NCI-H774 (cell line): ENCODE results near the gene DNAAF1.
"Not testable (repeated sequence)": the region's sequence is repeated elsewhere in the genome, so short reads cannot be mapped to it uniquely, and the experiment has no call there.

Experiments
- DNase-seq: peaks from one replicate; lab custom pipeline; 2025; lab: John Stamatoyannopoulos, UW

The DNAAF1 gene

DNA sequence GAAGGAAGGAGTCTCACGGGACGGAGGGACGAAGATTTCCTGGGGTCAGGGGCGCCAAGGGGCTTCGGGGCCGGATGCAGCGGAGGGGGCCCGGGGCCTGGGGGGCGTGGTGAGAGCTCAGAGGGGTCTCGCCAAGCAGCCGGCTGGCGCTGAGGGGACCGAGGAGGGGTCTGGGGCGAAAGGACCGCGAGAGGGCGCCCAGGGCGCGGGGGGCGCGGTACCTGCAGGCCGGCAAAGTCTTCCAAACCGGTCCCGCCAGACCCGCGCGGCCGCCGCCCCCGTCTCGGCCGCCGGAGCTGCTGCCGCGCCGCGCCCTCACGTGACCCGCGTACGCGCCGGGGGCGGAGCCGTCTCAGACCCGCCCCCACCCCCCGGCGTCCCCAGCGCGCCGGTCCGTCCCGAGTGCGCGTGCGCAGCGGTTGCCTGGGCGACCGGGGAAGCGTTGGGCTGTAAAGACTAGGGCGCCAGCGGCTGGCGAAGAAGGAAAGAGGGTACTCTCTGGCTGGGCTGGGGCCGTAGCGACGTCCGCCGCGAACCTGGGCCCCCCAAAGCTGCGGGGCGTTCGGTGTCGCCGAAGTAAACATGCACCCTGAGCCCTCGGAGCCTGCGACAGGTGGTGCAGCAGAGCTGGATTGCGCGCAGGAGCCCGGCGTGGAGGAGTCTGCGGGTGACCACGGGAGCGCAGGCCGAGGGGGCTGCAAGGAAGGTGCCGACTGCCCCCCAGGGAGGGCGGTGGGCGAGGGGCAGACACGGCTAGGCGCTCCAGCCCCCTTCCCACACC, at the start of gene DNAAF1, which contains the start of gene HSDL1:
Gene DNAAF1 (plus strand): TSS at position 450 of the 781 bp plus-strand sequence. CDS start 133 bp downstream, at position 583.
Gene HSDL1 (minus strand): TSS at position 319 of the 781 bp plus-strand sequence. CDS start 13,856 bp downstream, outside the sequence.
- peak; percentile 67 for DNase-seq

DNA sequence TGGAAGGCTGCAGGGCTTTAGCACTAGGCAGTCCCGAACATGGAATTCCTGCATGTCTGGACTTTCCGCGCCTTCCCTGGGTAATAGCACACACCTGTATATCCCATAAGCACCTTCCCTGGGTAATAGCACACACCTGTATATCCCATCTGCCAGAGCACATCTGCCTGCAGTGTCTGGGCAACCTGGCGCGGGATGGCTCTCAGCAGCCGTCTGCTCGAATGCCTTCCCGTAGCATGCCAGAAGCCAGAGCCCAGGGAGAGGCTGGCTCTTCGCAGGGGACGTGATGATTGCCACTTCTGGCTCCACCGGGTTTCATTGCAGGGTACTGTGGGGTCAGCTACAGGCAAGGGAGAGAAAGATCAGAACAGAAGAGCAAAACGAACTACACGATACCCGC, 49.6 kb upstream of the DNAAF1 start:
- no peak for DNase-seq

DNA sequence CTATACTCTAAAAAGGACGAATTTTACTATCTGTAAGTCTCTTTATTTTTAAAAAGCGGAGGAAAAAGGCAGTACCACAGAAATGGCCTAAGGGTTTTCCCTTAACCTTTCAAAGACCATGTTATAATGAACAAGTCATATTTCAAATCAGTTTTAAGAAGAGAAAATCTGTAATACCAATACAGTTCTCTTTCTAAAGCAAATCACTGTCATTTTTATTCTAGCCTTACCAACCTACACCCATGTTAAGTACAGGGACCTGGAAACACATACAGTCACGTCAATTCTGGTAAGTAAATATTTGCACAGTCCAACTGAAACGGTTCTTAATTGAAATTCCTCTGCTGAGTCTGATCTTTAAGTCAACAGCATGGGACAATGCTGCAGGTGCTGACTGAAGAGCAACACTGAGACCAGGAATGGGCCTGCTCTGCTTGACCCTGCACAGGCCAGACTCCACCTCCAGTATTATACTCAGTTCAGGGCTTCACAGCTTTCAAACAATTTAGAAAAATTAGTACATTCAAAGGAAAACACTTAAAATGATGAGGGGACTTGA, 48.6 kb upstream of the DNAAF1 start:
- DNase-seq: peak; percentile 69

DNA sequence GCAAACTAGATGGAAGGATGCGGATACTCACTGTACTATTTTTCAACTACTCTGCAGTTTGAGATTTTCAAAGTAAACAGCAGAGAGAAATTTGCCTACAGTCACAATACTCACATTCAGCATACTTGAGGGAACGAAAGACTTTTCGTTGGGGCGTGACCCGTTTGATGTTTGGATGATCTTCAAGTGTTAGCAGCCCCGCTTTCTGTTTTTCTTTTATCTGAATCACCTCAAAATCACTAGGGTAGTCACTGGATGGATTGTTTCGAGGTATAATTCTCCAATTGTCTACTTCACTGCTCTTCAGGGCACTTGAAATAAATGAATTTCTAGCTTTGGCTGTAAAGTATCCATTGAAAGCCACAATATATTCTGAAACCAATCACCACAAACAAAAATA, 46.2 kb upstream of the DNAAF1 start:
- no peak for DNase-seq

DNA sequence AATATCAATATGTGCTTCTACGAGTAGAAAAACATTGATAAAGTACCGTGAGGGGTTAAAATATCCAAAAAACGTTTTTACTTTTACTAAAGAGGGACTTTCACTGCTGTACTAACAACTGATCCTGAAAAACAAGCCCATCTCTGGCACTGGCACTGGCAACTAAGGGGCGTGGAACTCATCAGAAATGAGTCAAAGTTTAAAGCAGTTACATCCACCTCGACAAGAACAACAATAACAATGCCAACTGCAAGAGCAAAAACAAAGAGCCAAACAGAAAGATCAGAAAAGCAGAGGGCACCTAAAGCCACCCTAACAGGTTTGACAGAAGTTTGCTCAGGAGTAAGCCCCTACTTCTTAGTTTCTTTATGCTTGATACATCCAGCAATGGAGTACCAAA, 41.4 kb upstream of the DNAAF1 start:
- no peak for DNase-seq

DNA sequence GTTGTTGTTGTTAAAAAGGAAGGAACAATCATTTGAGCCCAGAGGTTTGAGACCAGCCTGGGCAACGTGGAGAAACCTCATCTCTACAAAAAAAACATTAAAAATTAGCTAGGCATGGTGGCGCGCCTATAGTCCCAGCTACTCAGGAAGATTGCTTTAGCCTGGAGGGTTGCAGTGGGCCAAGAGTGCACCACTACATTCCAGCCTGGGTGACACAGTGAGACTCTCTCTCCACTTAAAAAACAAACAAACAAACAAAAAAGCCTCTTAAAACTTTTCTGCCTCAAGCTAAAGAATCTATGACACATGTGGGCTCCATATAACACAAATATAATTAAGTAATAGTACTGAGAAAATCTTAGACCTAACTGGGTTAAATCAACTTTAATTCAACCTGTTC, 40.9 kb upstream of the DNAAF1 start:
- no peak for DNase-seq

DNA sequence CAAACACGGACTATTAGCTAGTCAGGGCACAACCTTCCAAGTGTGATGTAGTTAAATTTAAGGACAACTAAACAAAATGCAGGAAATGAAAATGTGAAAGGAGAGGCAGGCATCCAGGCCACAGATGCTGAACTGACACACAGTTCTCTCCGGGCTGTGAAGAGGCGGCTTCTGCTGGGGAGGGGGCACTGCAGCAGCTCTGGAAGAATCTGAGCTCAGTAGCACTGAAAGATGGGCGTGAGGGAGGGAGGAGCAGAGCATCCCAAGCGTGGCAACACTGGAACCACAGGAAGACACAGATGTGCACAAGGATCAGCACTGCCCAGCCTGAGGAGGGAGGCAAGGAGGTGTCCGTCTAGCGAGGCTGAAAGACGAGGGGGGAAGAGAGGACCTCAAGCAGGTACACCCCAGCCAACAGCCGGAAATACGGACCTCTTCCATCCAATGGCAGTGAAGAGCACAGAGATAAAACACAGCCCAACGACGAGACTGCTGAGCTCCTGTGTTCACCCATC, 39.8 kb upstream of the DNAAF1 start:
- DNase-seq: no peak

DNA sequence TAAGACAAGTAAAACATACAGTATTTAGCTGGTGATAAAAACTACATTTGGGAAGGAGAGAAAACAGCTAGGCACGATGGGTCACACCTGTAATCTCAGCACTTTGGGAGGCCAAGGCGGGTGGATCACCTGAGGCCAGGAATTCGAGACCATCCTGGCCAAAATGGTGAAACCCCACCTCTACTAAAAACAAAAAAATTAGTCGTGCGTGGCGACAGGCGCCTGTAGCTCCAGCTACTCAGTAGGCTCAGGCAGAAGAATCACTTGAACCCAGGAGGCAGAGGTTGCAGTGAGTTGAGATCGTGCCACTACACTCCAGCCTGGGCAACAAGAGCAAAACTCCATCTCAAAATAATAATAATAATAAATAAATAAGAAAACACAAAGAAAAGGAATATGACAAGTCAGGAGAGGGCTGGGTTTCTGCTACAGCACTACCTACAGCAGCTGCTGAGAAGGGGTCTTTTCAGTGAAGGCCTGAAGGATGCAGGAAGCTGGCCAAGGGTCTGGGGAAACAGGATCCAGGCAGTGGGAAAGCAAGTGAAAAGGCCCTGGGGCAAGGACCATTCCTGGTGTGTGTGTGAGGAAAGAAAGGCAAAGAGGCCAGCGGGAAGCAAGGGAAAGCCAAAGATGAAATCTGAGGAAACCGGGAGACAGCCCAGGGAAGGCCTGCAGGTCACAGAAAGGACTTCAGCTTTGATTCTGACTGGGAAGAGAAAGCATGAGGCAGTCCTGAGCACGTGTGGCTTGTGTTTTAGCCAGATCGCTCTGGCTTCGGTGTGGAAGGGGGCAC, 39.0 kb upstream of the DNAAF1 start:
- DNase-seq: no peak

DNA sequence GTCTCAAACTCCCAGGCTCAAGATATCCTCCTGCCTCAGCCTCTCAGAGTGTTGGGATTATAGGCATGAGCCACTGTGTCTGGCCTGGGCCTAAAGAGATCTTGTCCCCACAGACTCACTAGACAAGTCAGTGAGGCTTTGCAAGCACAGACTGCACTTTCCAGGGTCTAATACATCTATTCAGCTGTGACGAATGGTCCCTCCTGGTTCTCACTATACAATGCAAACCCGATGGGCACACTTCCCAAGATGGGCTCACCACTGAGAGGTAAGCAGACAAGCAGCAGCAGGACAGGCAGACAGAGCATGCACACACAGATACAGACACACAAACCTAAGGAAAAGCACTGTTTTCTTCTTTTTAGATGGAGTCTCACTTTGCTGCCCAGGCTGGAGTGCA, 37.2 kb upstream of the DNAAF1 start:
- DNase-seq: no peak

DNA sequence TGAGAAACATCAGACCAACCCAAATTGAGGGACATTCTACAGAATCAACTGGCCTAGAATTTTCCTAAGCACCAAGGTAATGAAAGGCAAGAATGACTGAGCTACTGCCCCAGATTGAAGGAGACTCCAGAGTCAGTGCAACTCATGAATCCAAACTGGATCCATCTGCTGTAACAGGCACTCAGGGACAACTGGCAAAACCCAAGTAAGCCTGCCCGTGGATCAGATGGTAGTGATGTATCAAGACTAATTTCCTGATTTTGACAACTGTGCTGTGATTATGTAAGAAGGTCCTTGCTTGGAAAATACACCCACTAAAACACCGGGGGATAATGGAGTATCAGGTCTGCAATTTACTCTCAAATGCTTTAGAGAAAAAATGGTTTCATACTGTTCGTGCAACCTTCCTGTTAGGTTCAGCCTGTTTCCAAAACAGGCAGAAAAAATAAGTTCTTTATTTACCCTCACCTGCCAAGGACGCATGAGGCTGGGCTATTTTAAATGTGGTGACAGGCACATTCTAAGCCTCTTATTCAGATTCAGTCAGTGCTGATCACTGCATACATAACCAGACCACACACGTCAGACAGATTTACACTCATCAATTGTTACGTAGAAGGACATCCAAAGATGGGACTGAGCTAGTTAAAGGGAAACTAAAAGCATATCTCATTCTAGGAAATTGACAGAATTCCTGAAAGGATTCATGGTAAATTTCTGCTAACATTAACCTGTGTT, 35.3 kb upstream of the DNAAF1 start:
- DNase-seq: no peak

DNA sequence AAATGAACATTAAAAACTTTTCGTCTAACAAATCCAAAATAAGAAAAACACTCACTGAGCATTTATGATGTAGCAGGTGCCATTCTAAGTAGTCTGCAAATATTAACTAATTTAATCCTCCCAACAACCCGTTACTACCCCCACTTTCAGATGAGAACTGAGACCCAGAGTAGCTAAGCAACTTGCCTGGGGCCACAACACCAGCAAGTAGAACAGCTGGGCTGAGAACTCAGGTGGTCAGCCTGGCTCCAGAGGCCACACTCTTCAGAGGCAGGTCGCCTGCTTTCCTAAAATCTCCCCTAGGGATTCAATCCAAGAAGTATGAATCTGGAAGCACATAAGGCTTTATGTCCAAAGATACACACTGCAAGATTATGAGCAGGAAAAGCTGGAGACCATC, 34.6 kb upstream of the DNAAF1 start:
- no peak for DNase-seq

DNA sequence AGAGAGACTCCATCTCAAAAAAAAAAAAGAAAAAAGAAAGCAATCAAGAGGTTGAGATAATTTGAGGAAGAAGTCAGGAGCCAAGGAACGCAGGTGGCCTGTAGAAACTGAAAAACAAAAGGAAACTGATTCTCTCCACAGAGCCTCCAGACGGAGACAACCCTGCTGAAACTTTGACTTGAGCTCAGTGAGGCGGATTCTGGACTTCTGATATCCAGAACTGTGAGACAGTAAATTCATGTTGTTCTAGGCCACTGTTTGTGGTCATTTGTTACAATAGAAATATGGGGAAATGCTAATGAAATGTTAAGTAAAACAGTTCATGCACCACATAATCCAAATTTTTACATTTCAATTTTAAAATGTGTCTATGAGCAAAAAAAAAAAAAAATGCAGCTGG, 33.6 kb upstream of the DNAAF1 start:
- DNase-seq: no peak

DNA sequence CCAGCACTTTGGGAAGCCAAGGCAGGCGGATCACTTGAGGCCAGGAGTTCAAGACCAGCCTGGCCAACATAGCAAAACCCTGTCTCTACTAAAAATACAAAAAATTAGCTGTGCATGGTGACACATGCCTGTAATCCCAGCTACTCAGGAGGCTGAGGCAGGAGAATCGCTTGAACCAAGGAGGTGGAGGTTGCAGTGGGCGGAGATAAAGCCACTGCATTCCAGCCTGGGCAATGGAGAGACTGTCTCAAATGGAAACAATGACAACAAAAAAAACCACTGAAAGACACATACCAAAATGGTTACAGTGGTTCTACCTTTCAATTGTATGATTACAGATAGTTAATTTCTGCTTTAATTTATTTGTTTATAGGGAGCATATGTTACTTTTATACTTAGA, 33.2 kb upstream of the DNAAF1 start:
- not testable (repeated sequence) for DNase-seq

DNA sequence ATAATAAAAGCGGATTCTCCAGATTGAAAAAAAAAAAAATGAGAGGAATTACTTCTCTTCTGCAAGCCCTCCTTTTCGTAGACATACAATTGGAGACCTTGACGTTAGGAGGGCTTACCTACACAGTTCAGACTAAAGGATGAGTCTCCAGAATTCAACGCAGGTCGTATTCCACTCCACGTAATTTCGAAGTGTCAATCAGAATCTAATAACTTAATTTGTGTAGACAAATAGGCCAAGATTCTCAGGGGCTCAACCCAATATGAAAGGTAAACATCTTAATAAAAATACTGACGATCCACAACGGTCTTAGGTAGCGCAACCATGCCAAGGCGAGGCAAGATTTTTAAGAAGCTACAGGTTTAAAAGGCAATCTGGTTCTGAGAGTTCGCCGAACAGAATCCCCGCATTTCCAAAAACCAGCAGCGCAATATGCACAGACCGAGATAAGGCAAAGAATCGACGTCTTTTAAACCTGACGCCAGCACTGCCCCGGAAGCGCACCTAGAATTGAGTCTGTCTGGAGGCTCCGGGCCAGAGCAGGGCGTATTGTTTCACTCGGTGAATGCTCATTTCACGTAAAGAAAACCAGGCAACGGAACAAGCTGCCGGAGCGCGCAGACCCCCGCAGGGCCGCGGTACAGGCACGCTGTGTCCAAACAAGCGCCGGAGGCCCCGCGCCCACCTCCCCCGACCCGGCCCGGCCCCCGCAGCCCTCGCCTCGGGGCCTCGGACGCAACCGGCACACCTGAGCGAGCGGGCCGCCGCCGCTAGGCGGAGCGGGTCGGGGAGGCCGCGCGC, 29.0 kb upstream of the DNAAF1 start:
- DNase-seq: no peak

DNA sequence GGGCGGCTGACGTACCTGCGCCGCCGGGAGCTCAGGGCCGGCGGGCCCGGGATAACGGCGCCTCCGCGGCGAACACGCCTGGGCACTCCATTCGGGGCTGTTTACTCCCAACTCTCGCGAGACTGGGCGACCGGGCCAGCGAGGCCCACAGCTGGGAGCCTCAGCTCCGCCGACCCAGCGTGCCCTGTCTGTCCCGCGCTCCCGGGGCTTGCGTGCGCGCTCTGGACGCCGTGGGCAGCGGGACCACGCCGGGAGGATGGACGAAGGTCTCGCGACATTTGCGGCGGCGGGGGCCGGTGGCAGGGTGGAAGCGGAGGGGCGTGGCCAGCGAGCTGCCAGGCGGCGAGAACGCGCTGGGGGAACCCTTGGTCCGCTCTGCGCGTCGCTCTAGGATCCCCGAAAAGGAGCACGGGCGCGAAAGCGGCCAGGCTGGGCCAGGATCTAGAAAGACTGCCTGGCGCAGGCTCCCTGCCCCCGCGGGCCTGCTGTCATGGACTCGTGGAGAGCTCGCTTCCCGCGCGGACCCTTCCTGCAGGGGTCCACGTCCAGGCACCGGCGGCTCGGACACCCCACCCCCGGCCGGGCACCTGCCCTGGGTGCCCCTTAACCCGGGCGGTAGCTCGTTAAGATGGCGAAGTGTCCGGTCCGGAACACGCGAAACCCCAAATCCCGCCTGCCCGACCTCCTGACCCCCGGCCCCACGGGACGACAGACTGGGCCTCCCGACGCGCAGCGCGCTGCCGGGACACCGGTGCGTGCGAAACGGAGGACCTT, 28.2 kb upstream of the DNAAF1 start, which contains the start of gene MBTPS1:
Gene MBTPS1 (minus strand): TSS at position 223 of the 774 bp plus-strand sequence. CDS start 15,159 bp downstream, outside the sequence.
- peak; percentile 89 for DNase-seq

DNA sequence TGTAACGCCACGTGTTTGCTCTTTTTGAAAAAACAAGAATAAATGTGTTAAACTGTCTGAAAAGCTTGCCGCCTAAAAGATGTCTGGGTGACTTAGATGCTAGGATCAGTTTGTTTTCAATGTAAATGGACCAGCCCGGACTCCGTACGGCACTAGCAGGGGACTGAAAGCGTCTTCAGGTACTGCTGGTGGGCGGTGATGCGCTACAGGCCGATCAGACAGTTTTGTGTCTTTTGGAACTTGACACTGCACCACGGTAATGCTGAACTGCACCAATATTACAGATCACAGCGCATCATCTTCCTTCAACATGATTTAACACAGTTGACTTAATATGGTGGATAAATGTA, 27.6 kb upstream of the DNAAF1 start:
- no peak for DNase-seq

DNA sequence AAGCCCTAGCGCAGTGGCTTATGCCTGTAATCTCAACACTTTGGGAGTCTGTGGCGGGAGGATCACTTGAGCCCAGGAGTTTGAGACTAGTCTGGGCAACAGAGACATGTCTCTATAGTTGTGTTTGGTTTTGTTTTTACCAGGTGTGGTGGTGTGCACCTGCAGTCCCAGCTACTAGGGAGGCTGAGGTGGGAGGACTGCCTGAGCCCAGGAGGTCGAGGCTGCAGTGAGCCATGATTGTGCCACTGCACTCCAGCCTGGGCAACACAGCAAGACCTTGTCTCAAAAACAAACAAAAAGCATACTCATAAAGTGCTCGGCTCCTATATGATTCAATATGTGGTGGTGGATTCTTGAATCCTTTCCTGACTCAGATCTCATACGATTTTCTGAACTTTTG, 26.8 kb upstream of the DNAAF1 start:
- DNase-seq: not testable (repeated sequence)

DNA sequence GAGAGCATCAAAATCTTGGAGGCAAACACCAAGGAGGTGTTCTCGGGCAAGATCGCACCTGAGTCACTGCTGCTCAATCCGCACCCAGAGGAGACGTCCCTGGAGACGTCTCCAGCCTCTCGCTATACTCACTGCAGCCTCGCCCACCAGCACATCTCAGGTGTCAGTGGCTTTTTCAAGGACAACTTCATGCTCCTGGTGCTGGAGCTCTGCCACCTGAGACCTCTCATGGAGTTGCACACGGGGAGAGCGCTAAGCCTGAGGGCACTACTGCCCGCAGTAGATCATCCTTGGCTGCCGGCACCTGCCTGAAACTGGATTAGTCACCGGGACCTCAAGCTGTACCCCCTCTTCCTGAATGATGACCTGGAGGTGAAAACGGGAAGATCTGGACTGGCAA, 25.7 kb upstream of the DNAAF1 start:
- DNase-seq: no peak

DNA sequence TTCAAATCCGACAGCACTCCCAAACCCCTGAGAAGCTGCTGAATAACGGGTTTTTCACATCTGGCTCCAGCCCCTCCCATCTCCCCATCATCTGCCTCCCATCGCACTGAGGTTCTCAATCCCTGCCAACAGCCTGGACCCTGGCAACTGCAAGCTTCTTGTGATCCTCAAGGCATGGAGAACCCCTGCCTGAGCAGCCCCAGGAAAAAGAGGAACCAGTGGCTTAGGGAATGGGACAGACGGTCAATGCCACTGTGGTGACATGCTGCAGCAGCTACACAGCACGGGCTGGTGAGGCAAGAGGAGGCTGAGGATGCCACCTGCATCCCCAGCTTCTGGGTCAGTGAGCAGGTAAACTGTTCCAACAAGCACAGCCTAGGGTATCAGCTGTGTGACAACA, 25.1 kb upstream of the DNAAF1 start:
- DNase-seq: no peak

DNA sequence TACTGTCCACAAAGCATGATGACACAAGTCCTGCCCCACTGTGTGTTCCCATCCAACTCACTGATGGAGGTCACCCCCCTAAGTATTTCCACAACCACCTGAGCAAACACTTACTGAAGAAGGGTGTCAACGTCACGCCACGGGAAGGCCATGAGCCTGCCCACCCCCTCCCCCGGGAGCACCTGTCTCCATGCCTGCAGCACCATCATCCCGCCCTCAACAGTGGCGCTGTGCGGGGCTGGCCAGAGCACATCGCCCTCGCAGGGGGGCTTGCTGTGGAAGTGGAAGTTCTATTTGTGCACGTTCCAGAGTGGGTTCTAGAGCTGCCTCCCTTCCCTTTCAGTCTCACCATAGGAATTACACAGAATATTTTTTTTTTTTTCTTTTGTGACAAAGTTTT, 24.1 kb upstream of the DNAAF1 start:
- no peak for DNase-seq
